Ishikawa (cell line): Measurements from ENCODE around the gene RNF121.

ENCODE experiments used
- CEBPB ChIP-seq: IDR thresholded peaks from 2 replicates; pipeline ENCODE4 v1.6.1; 2012
- EP300 ChIP-seq: IDR thresholded peaks from 2 replicates; pipeline ENCODE4 v1.6.1; 2012; ENCODE audit warnings: borderline replicate concordance
- RAD21 ChIP-seq: IDR thresholded peaks from 2 replicates; pipeline ENCODE4 v1.6.1; 2012; ENCODE audit warnings: low read depth
- TEAD4 ChIP-seq: IDR thresholded peaks from 2 replicates; pipeline ENCODE4 v1.6.1; 2012
- USF1 ChIP-seq: IDR thresholded peaks from 2 replicates; pipeline ENCODE4 v1.6.1; 2012
- YY1 ChIP-seq: IDR thresholded peaks from 2 replicates; pipeline ENCODE4 v1.6.1; 2012; ENCODE audit warnings: low read depth

DNA sequence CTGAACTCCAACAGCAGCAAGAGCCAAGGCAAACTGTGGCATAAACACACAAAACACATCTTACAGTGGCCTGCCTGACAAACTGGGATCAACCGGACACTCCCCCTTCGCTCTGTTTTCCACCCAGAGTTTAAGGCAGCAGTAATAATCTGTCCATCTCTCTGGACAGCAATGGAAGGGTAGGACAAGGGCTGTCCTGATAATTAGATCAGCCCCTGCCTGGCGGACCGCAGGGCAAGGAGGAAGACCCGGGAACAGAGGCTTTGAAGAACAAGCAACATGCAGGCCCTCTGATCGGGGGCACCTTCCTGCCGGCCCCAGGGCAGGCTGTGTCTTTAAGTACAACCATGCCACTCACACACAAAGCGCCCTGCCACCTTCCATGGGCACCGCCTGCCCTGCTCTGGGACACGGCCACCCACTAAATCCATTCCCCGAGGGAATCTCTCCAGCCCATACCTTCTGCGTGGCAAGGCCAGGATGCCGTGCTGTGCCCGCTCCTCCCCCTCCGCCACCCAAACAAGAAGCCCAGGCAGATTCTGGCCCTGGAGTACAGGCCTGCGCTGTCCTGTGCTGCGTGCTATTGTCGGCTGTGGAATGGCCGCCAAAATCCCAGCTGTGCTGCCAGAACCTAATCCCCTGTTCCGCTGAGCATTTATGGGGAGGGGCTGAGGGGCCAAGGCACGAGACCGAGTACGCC, 112.7 kb downstream of the RNF121 start:
- no peak for TF ChIP-seq USF1
- no peak for TF ChIP-seq CEBPB
- no peak for TF ChIP-seq RAD21
- TF ChIP-seq EP300, result no peak
- 0 out of 2 replicates have a peak, but pooled peaks have one; percentile 3 for TF ChIP-seq TEAD4
- no peak; the same call in 1 of the 2 replicates for TF ChIP-seq YY1
